ENCODE results near the gene COMMD1. TPM values are rescaled to one million over a fixed set of nuclear protein-coding genes. Genes with fewer than 3 reads are reported as not detected.
"Not testable (repeated sequence)": the region's sequence is repeated elsewhere in the genome, so short reads cannot be mapped to it uniquely, and the experiment has no call there.

The COMMD1 gene
- polyA plus RNA-seq, 1 donor (not counting 4 experiments of a cell fraction or from before 2014, with no cell fraction given), result 44.8 TPM

DNA sequence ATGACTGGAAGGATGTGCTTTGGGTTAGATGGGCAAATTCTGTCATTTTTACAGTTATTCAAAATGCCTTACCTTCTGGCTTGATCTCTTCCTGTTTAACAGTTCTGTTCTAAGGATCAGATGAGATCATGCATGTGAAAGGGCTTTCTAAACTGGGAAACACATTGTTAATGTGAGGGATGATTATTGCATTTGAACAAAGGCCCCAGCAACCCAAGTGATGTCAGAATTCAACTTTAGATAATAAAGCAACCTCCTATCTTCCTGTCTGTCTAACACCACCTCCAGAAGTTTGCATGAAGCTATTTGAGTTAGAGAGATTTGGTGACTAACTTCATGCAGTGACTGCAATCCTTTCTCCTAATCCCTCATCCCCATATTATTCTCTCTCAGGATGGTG, 212.7 kb downstream of the COMMD1 start:
- dilution Hi-C loops (cut with MboI; ENCODE audit: extremely low pct_ligation_motif_present, low sequenced_read_pairs), result no loop called here

DNA sequence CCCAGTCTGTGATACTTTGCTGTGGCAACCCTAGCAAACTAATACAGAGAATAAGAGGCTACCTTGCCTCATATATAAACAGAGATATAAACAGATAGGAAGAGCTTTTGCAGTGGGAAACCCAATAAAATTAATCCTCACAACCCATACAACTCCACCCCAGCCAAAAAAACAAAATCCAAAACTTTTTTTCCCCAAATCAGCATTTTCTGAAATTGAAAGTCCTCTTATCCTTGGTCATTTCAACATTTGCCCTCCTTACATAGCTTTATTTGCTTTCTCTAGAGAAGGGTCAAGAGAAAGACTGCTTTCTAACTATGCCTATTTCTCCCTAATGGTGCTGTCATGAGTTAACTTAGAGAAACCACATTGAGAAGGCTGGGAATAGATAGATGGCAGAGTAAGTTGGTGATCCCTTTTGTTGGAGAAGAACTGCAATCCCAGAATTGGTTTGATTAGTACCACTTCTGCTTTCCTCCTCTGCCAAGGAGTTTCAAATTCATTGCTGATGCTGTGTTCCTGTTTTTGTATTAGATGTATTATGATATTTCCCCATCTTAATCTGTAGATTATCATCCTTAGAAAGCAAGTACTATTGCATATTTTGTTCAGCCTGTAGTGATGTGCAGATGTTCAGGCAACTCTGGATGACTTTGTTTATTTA, 214.0 kb downstream of the COMMD1 start:
- no peak overlapping the region for H3K4me3 ChIP-seq (ENCODE audit: control insufficient read depth in 2 of 3, extremely low read depth in 1 of 3, insufficient read depth in 2 of 3, low read depth in 1 of 3, low read length in 3 of 3)
- FAIRE-seq (no peak), DNase-seq (ENCODE audit: low read depth, low spot score) (no peak)
- H3K79me2 ChIP-seq (ENCODE audit: control insufficient read depth, insufficient read depth, low read length), result no peaks in the 10 kb centered on the region
- H3K9me3 ChIP-seq (ENCODE audit: control insufficient read depth, low read depth, low read length), result no peaks in the 10 kb centered on the region
- no peaks in the 10 kb centered on the region for H3K4me1 ChIP-seq (ENCODE audit: control insufficient read depth, extremely low read depth, insufficient read depth, low read length)
- dilution Hi-C loops (cut with MboI; ENCODE audit: extremely low pct_ligation_motif_present, low sequenced_read_pairs), result no loop called here
- no peaks in the 10 kb centered on the region for H4K20me1 ChIP-seq (ENCODE audit: control insufficient read depth, extremely low read depth, insufficient read depth, low read length)
- TF ChIP-seq EZH2 (IDR thresholded peaks at IDR 0.05; ENCODE audit: low read length), result no peak
- H3K27ac ChIP-seq (ENCODE audit: control insufficient read depth, insufficient read depth, low read length), result no peak overlapping the region
- no peaks in the 10 kb centered on the region for H3K36me3 ChIP-seq (ENCODE audit: control insufficient read depth in 2 of 2, extremely low read depth in 1 of 2, insufficient read depth in 2 of 2, low read length in 2 of 2)
- H2AFZ ChIP-seq (ENCODE audit: control insufficient read depth, low read length), result no peak overlapping the region
- H3K9ac ChIP-seq (ENCODE audit: control insufficient read depth, extremely low read depth, insufficient read depth, low read length), result no peak overlapping the region
- no peaks in the 10 kb centered on the region for H3K9me1 ChIP-seq (ENCODE audit: control insufficient read depth, extremely low read depth, insufficient read depth, low read length)
- H3K27me3 ChIP-seq (ENCODE audit: control insufficient read depth, extremely low read depth, insufficient read depth, low read length), result no peaks in the 10 kb centered on the region
- H3K4me2 ChIP-seq (ENCODE audit: control insufficient read depth, extremely low read depth, insufficient read depth, low read depth, low read length), result no peak overlapping the region

More for the DNA sequence above, 212.7 kb downstream of the COMMD1 start:
- H3K79me2 ChIP-seq (ENCODE audit: control insufficient read depth, insufficient read depth, low read length), result no peaks in the 10 kb centered on the region
- no peak overlapping the region for H2AFZ ChIP-seq (ENCODE audit: control insufficient read depth, low read length)
- no peaks in the 10 kb centered on the region for H3K4me1 ChIP-seq (ENCODE audit: control insufficient read depth, extremely low read depth, insufficient read depth, low read length)
- no peaks in the 10 kb centered on the region for H3K27me3 ChIP-seq (ENCODE audit: control insufficient read depth, extremely low read depth, insufficient read depth, low read length)
- no peak overlapping the region for H3K4me3 ChIP-seq (ENCODE audit: control insufficient read depth in 2 of 3, extremely low read depth in 1 of 3, insufficient read depth in 2 of 3, low read depth in 1 of 3, low read length in 3 of 3)
- no peaks in the 10 kb centered on the region for H3K9me3 ChIP-seq (ENCODE audit: control insufficient read depth, low read depth, low read length)
- DNase-seq (ENCODE audit: low read depth, low spot score) (no peak), FAIRE-seq (no peak)
- H3K9ac ChIP-seq (ENCODE audit: control insufficient read depth, extremely low read depth, insufficient read depth, low read length), result no peak overlapping the region
- H3K27ac ChIP-seq (ENCODE audit: control insufficient read depth, insufficient read depth, low read length), result no peak overlapping the region
- no peaks in the 10 kb centered on the region for H3K9me1 ChIP-seq (ENCODE audit: control insufficient read depth, extremely low read depth, insufficient read depth, low read length)
- TF ChIP-seq, protein P1, sequence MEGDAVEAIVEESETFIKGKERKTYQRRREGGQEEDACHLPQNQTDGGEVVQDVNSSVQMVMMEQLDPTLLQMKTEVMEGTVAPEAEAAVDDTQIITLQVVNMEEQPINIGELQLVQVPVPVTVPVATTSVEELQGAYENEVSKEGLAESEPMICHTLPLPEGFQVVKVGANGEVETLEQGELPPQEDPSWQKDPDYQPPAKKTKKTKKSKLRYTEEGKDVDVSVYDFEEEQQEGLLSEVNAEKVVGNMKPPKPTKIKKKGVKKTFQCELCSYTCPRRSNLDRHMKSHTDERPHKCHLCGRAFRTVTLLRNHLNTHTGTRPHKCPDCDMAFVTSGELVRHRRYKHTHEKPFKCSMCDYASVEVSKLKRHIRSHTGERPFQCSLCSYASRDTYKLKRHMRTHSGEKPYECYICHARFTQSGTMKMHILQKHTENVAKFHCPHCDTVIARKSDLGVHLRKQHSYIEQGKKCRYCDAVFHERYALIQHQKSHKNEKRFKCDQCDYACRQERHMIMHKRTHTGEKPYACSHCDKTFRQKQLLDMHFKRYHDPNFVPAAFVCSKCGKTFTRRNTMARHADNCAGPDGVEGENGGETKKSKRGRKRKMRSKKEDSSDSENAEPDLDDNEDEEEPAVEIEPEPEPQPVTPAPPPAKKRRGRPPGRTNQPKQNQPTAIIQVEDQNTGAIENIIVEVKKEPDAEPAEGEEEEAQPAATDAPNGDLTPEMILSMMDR (optimal IDR thresholded peaks at IDR 0.05 in 1 of 3, IDR thresholded peaks at IDR 0.05 in 1 of 3, conservative IDR thresholded peaks at IDR 0.05 in 1 of 3; ENCODE audit: extremely low read depth in 1 of 3, insufficient read depth in 2 of 3, low read length in 3 of 3), result no peak
- no peak for TF ChIP-seq EZH2 (IDR thresholded peaks at IDR 0.05; ENCODE audit: low read length)
- H4K20me1 ChIP-seq (ENCODE audit: control insufficient read depth, extremely low read depth, insufficient read depth, low read length), result no peaks in the 10 kb centered on the region
- no peak overlapping the region for H3K4me2 ChIP-seq (ENCODE audit: control insufficient read depth, extremely low read depth, insufficient read depth, low read depth, low read length)
- H3K36me3 ChIP-seq (ENCODE audit: control insufficient read depth in 2 of 2, extremely low read depth in 1 of 2, insufficient read depth in 2 of 2, low read length in 2 of 2), result no peaks in the 10 kb centered on the region

DNA sequence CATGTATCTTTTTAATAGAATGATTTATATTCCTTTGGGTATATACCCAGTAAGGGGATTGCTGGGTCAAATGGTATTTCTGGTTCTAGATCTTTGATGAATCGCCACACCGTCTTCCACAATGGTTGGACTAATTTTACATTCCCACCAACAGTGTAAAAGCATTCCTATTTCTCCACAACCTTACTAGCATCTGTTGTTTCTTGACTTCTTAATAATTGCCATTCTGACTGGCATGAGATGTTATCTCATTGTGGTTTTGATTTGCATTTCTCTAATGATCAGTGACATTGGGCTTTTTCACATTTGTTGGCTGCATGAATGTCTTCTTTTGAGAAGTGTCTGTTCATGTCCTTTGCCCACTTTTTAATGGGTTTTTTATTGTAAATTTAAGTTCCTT, 220.8 kb downstream of the COMMD1 start:
- H3K27ac ChIP-seq (ENCODE audit: control insufficient read depth, insufficient read depth, low read length); H3K4me3 ChIP-seq (ENCODE audit: control insufficient read depth in 2 of 3, extremely low read depth in 1 of 3, insufficient read depth in 2 of 3, low read depth in 1 of 3, low read length in 3 of 3); H3K4me2 ChIP-seq (ENCODE audit: control insufficient read depth, extremely low read depth, insufficient read depth, low read depth, low read length); H3K36me3 ChIP-seq (ENCODE audit: control insufficient read depth in 2 of 2, extremely low read depth in 1 of 2, insufficient read depth in 2 of 2, low read length in 2 of 2); FAIRE-seq; H2AFZ ChIP-seq (ENCODE audit: control insufficient read depth, low read length); dilution Hi-C loops (cut with MboI; ENCODE audit: extremely low pct_ligation_motif_present, low sequenced_read_pairs); H3K9me1 ChIP-seq (ENCODE audit: control insufficient read depth, extremely low read depth, insufficient read depth, low read length); H3K9ac ChIP-seq (ENCODE audit: control insufficient read depth, extremely low read depth, insufficient read depth, low read length); H3K9me3 ChIP-seq (ENCODE audit: control insufficient read depth, low read depth, low read length); H3K79me2 ChIP-seq (ENCODE audit: control insufficient read depth, insufficient read depth, low read length); DNase-seq (ENCODE audit: low read depth, low spot score); H4K20me1 ChIP-seq (ENCODE audit: control insufficient read depth, extremely low read depth, insufficient read depth, low read length); H3K27me3 ChIP-seq (ENCODE audit: control insufficient read depth, extremely low read depth, insufficient read depth, low read length); H3K4me1 ChIP-seq (ENCODE audit: control insufficient read depth, extremely low read depth, insufficient read depth, low read length): not testable (repeated sequence)
